ENCODE measurements around the gene SNAPC1.

DNA sequence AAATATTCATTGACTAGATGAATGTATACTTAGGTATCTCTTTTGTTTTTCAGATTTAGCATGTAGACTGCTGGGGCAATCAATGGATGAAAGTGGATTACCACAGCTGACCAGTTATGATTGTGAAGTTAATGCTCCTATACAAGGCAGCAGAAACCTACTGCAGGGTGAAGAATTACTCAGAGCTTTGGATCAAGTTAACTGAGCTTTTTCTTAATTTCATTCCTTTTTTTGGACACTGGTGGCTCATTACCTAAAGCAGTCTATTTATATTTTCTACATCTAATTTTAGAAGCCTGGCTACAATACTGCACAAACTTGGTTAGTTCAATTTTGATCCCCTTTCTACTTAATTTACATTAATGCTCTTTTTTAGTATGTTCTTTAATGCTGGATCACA, 15.3 kb upstream of the SNAPC1 start:
- TF ChIP-seq MAX (IDR thresholded peaks at IDR 0.05) = no peak
- no peak for TF ChIP-seq MAFG (CRISPR knock-in tag; IDR thresholded peaks at IDR 0.05)
- no peak for TF ChIP-seq ZNF296 (CRISPR knock-in tag; conservative IDR thresholded peaks at IDR 0.05)
- TF ChIP-seq HNF4A (CRISPR knock-in tag; IDR thresholded peaks at IDR 0.05) = no peak
- no peak for TF ChIP-seq SIN3A (IDR thresholded peaks at IDR 0.05; ENCODE audit: borderline replicate concordance, low read depth, low read length)
- TF ChIP-seq, protein P1, sequence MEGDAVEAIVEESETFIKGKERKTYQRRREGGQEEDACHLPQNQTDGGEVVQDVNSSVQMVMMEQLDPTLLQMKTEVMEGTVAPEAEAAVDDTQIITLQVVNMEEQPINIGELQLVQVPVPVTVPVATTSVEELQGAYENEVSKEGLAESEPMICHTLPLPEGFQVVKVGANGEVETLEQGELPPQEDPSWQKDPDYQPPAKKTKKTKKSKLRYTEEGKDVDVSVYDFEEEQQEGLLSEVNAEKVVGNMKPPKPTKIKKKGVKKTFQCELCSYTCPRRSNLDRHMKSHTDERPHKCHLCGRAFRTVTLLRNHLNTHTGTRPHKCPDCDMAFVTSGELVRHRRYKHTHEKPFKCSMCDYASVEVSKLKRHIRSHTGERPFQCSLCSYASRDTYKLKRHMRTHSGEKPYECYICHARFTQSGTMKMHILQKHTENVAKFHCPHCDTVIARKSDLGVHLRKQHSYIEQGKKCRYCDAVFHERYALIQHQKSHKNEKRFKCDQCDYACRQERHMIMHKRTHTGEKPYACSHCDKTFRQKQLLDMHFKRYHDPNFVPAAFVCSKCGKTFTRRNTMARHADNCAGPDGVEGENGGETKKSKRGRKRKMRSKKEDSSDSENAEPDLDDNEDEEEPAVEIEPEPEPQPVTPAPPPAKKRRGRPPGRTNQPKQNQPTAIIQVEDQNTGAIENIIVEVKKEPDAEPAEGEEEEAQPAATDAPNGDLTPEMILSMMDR (CRISPR knock-in tag; IDR thresholded peaks at IDR 0.05) = no peak
- no peak for TF ChIP-seq SOX6 (IDR thresholded peaks at IDR 0.05)
- no peak for TF ChIP-seq SOX6 (CRISPR knock-in tag; IDR thresholded peaks at IDR 0.05)
- no peak for TF ChIP-seq RFX5 (IDR thresholded peaks at IDR 0.05; ENCODE audit: low read depth, low read length)
- TF ChIP-seq TAF1 (CRISPR knock-in tag; IDR thresholded peaks at IDR 0.05) = no peak
- TF ChIP-seq, protein P2, sequence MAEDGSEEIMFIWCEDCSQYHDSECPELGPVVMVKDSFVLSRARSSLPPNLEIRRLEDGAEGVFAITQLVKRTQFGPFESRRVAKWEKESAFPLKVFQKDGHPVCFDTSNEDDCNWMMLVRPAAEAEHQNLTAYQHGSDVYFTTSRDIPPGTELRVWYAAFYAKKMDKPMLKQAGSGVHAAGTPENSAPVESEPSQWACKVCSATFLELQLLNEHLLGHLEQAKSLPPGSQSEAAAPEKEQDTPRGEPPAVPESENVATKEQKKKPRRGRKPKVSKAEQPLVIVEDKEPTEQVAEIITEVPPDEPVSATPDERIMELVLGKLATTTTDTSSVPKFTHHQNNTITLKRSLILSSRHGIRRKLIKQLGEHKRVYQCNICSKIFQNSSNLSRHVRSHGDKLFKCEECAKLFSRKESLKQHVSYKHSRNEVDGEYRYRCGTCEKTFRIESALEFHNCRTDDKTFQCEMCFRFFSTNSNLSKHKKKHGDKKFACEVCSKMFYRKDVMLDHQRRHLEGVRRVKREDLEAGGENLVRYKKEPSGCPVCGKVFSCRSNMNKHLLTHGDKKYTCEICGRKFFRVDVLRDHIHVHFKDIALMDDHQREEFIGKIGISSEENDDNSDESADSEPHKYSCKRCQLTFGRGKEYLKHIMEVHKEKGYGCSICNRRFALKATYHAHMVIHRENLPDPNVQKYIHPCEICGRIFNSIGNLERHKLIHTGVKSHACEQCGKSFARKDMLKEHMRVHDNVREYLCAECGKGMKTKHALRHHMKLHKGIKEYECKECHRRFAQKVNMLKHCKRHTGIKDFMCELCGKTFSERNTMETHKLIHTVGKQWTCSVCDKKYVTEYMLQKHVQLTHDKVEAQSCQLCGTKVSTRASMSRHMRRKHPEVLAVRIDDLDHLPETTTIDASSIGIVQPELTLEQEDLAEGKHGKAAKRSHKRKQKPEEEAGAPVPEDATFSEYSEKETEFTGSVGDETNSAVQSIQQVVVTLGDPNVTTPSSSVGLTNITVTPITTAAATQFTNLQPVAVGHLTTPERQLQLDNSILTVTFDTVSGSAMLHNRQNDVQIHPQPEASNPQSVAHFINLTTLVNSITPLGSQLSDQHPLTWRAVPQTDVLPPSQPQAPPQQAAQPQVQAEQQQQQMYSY (CRISPR knock-in tag; IDR thresholded peaks at IDR 0.05) = no peak
- TF ChIP-seq ZBTB8A (CRISPR knock-in tag; IDR thresholded peaks at IDR 0.05; ENCODE audit: borderline replicate concordance, low read depth) = no peak
